ENCODE measurements around the gene ZPBP2.
A peak's percentile ranks its signal among the peaks of the same experiment; 100 is the strongest.
"Not testable (repeated sequence)": the region's sequence is repeated elsewhere in the genome, so short reads cannot be mapped to it uniquely, and the experiment has no call there.

The ZPBP2 gene

GRCh38 chr17:39866013-39866730, 1.8 kb upstream of the ZPBP2 start:
- H3K4me3 Mint-ChIP-seq, result peak overlapping the region; percentile 98
- ATAC-seq (ENCODE audit: low read depth) (no peak), DNase-seq (ENCODE audit: low spot score in 2 of 2) (no peak)
- peaks cover 15% of the 10 kb centered on the region for H3K36me3 Mint-ChIP-seq
- peaks cover 1% of the 10 kb centered on the region for H3K9me3 Mint-ChIP-seq
- peak overlapping the region; percentile 99 for H3K27ac Mint-ChIP-seq
- peaks cover 35% of the 10 kb centered on the region for H3K4me1 Mint-ChIP-seq
- H3K27me3 Mint-ChIP-seq, result no peaks in the 10 kb centered on the region

GRCh38 chr17:39867084-39867879, 720 bp upstream of the ZPBP2 start:
- Mint-ChIP-seq H3K27me3 (no peaks in the 10 kb centered on the region), H3K4me3 (peak overlapping the region; percentile 79), H3K36me3 (peaks cover 11% of the 10 kb centered on the region), H3K4me1 (peaks cover 34% of the 10 kb centered on the region), H3K9me3 (peaks cover 1% of the 10 kb centered on the region), H3K27ac (peak overlapping the region; percentile 99)
- peak; percentile 52 for ATAC-seq (ENCODE audit: low read depth)
- no peak for DNase-seq (ENCODE audit: low spot score in 2 of 2)

- Mint-ChIP-seq H3K4me3 (peak overlapping the region; percentile 71), H3K27me3 (no peaks in the 10 kb centered on the region), H3K36me3 (peaks cover 4% of the 10 kb centered on the region), H3K27ac (peak overlapping the region; percentile 99), H3K9me3 (peaks cover 1% of the 10 kb centered on the region), H3K4me1 (peaks cover 39% of the 10 kb centered on the region)
- no peak for DNase-seq (ENCODE audit: low spot score in 2 of 2)
- ATAC-seq (ENCODE audit: low read depth), result no peak
Observed at GRCh38 chr17:39868554-39868942, 546 bp downstream of the ZPBP2 start.

GRCh38 chr17:39870776-39871175, 2.8 kb downstream of the ZPBP2 start:
- DNase-seq (ENCODE audit: low spot score in 2 of 2), result no peak
- H3K9me3 Mint-ChIP-seq, result no peaks in the 10 kb centered on the region

GRCh38 chr17:39871801-39872200, 3.8 kb downstream of the ZPBP2 start:
- Mint-ChIP-seq H3K27me3 (no peaks in the 10 kb centered on the region), H3K27ac (no peak overlapping the region), H3K4me3 (no peak overlapping the region), H3K36me3 (no peaks in the 10 kb centered on the region), H3K9me3 (no peaks in the 10 kb centered on the region), H3K4me1 (peaks cover 21% of the 10 kb centered on the region)
- no peak for DNase-seq (ENCODE audit: low spot score in 2 of 2)
- ATAC-seq (ENCODE audit: low read depth), result no peak

More at GRCh38 chr17:39870776-39871175, 2.8 kb downstream of the ZPBP2 start:
- H3K27me3 Mint-ChIP-seq, result no peaks in the 10 kb centered on the region
- no peaks in the 10 kb centered on the region for H3K36me3 Mint-ChIP-seq
- H3K27ac Mint-ChIP-seq, result no peak overlapping the region
- no peak overlapping the region for H3K4me3 Mint-ChIP-seq
- H3K4me1 Mint-ChIP-seq, result peaks cover 29% of the 10 kb centered on the region
- ATAC-seq (ENCODE audit: low read depth), result no peak

GRCh38 chr17:39872751-39873150, 4.7 kb downstream of the ZPBP2 start:
- Mint-ChIP-seq H3K9me3 (no peaks in the 10 kb centered on the region), H3K4me3 (no peak overlapping the region), H3K27ac (no peak overlapping the region), H3K27me3 (no peaks in the 10 kb centered on the region), H3K4me1 (peaks cover 12% of the 10 kb centered on the region), H3K36me3 (no peaks in the 10 kb centered on the region)
- DNase-seq (ENCODE audit: low spot score in 2 of 2) (no peak), ATAC-seq (ENCODE audit: low read depth) (no peak)

GRCh38 chr17:39886102-39886501, 18.1 kb downstream of the ZPBP2 start:
- not testable (repeated sequence) for H3K4me3 Mint-ChIP-seq; H3K27ac Mint-ChIP-seq; H3K9me3 Mint-ChIP-seq; DNase-seq (ENCODE audit: low spot score in 2 of 2); H3K27me3 Mint-ChIP-seq; H3K36me3 Mint-ChIP-seq
- ATAC-seq (ENCODE audit: low read depth), result peak; percentile 17
- peaks cover 14% of the 10 kb centered on the region for H3K4me1 Mint-ChIP-seq

GRCh38 chr17:39887078-39887477, 19.1 kb downstream of the ZPBP2 start:
- Mint-ChIP-seq H3K27ac (no peak overlapping the region), H3K4me1 (peaks cover 11% of the 10 kb centered on the region), H3K36me3 (no peaks in the 10 kb centered on the region), H3K27me3 (no peaks in the 10 kb centered on the region), H3K9me3 (no peaks in the 10 kb centered on the region), H3K4me3 (no peak overlapping the region)
- no peak for DNase-seq (ENCODE audit: low spot score in 2 of 2)
- no peak for ATAC-seq (ENCODE audit: low read depth)

- ATAC-seq (ENCODE audit: low read depth), result no peak
- Mint-ChIP-seq H3K36me3 (peaks cover 2% of the 10 kb centered on the region), H3K4me3 (no peak overlapping the region), H3K27ac (no peak overlapping the region), H3K4me1 (peaks cover 18% of the 10 kb centered on the region), H3K9me3 (no peaks in the 10 kb centered on the region), H3K27me3 (no peaks in the 10 kb centered on the region)
- DNase-seq (ENCODE audit: low spot score in 2 of 2), result no peak
Observed at GRCh38 chr17:39889200-39889599, 21.2 kb downstream of the ZPBP2 start.

GRCh38 chr17:39894681-39895376, 26.8 kb downstream of the ZPBP2 start:
- DNase-seq (ENCODE audit: low spot score in 2 of 2) (no peak), ATAC-seq (ENCODE audit: low read depth) (peak; percentile 55)
- Mint-ChIP-seq H3K27me3 (no peaks in the 10 kb centered on the region), H3K36me3 (peaks cover 10% of the 10 kb centered on the region), H3K9me3 (no peaks in the 10 kb centered on the region), H3K27ac (peak overlapping the region; percentile 37), H3K4me3 (peak overlapping the region; percentile 49), H3K4me1 (peaks cover 13% of the 10 kb centered on the region)

GRCh38 chr17:39898088-39898487, 30.1 kb downstream of the ZPBP2 start:
- Mint-ChIP-seq H3K36me3 (peaks cover 14% of the 10 kb centered on the region), H3K9me3 (no peaks in the 10 kb centered on the region), H3K4me3 (no peak overlapping the region), H3K27ac (no peak overlapping the region), H3K4me1 (peaks cover 9% of the 10 kb centered on the region), H3K27me3 (no peaks in the 10 kb centered on the region)
- DNase-seq (ENCODE audit: low spot score in 2 of 2), result no peak
- ATAC-seq (ENCODE audit: low read depth), result no peak

- peaks cover 9% of the 10 kb centered on the region for H3K4me1 Mint-ChIP-seq
- no peaks in the 10 kb centered on the region for H3K9me3 Mint-ChIP-seq
- ATAC-seq (ENCODE audit: low read depth), result no peak
- no peaks in the 10 kb centered on the region for H3K27me3 Mint-ChIP-seq
- no peak overlapping the region for H3K27ac Mint-ChIP-seq
- peaks cover 14% of the 10 kb centered on the region for H3K36me3 Mint-ChIP-seq
- no peak overlapping the region for H3K4me3 Mint-ChIP-seq
- DNase-seq (ENCODE audit: low spot score in 2 of 2), result no peak
Observed at GRCh38 chr17:39899215-39899614, 31.2 kb downstream of the ZPBP2 start.

- peaks cover 15% of the 10 kb centered on the region for H3K4me1 Mint-ChIP-seq
- H3K27ac Mint-ChIP-seq; DNase-seq (ENCODE audit: low spot score in 2 of 2); H3K9me3 Mint-ChIP-seq; H3K4me3 Mint-ChIP-seq; H3K27me3 Mint-ChIP-seq; ATAC-seq (ENCODE audit: low read depth): not testable (repeated sequence)
- peaks cover 24% of the 10 kb centered on the region for H3K36me3 Mint-ChIP-seq
Observed at GRCh38 chr17:39902027-39902426, 34.0 kb downstream of the ZPBP2 start.

Data from memory B cell (primary cell).